Stimulated activated CD8-positive, alpha-beta memory T cell treated with anti-CD3 and anti-CD28 coated beads, Interleukin-15, amount 100 ng/mL, for 1 hour (primary cell): Measurements from ENCODE around the gene SLC25A26.

Source experiments
- DNase-seq: peaks from one replicate; pipeline ENCODE4 v3.0.0-alpha.2; 2020; ENCODE audit warnings: low read depth

SLC25A26 gene

GRCh38 chr3:66326340-66326739 lies 105.5 kb downstream of the SLC25A26 start:
- no peak for DNase-seq

GRCh38 chr3:66335671-66336070 lies 114.9 kb downstream of the SLC25A26 start:
- DNase-seq: no peak

- DNase-seq: no peak
Measured at GRCh38 chr3:66336333-66336766, 115.5 kb downstream of the SLC25A26 start.

GRCh38 chr3:66338927-66339326 lies 118.1 kb downstream of the SLC25A26 start:
- DNase-seq: no peak

DNA sequence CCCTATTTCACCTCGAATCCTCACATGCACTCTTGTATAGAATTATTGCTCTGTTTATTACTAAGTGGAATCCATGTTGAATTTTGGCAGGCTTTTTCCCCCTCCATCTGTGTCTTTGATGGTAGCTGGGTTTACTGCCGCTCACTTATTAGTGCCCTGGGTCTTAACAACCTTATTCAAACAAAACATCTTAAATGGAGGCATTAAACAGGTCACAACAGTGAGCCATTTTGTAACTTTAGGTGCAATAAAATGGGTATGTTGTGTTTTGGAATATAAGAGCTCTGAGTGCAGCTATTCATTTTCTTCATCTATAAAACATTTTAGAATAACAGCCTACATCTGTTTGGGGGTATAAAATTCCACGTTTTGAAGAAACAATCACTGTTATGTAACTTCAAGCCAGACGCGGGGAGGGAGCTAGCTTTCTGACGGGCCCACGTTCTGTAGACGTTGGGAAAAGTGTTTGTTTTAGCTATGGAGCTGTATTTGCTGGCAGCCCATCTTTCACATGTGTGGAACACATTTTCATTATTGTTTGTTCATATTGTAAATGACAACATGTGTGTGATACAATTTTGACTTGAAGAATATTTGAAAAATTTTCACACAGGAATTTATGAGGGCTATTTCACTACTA lies 122.0 kb downstream of the SLC25A26 start:
- DNase-seq: no peak

DNA sequence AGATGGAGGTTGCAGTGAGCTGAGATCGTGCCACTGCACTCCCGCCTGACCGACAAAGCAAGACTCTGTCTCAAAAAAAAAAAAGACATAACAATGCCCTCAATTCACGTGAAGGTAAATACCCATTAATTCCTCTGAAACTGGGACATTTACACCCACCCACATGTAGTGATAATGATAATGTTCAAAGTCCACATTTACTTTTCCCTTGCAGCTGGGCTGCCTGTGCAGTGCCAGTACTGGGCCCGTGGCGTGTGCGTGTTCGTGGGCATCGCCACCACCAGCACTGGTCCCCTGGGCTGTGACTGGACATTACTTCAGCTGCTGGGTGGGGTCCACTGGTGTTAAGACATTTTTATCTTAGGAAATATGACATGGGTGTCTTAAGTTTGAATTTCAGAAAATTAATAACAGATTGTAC lies 123.6 kb downstream of the SLC25A26 start:
- no peak for DNase-seq

GRCh38 chr3:66344848-66345578 lies 124.2 kb downstream of the SLC25A26 start:
- DNase-seq: no peak

DNA sequence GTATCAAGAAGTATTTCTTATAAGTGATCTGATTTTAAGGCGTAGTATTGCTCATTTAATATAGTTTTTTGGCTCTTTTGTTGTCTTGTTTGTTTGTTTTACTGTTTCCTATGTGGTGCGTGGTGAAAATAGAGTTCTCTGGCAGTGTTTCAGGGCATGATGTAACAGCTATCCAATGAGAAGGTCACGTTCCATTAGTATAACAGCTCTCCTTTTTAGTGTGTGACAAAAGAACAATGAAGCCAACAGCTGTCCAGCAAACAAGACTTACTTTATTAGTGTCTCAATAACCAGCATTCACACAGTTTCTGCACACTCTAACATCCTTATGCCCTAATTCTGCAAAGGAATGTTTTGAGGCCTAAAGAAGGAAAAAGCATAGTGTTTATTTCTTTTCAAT lies 127.9 kb downstream of the SLC25A26 start:
- no peak for DNase-seq

DNA sequence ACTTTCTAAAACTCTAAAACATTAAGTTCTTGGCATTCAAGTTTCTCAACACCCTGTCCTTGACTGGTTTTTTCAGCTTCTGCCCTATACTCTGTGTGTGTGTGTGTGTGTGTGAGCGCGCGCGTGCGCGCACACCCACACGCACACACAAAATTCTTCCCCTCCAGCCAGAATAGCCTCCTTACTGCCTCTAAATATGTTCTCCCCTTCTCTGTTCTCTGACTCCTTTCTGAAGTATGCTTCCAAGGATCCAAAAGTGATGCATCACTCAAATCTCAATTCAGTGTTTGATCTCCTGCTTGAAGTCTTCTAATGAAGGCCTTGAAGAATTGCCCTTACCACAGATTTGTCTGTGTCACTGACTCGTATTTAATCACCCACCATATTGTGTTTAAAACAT lies 129.8 kb downstream of the SLC25A26 start:
- no peak for DNase-seq

DNA sequence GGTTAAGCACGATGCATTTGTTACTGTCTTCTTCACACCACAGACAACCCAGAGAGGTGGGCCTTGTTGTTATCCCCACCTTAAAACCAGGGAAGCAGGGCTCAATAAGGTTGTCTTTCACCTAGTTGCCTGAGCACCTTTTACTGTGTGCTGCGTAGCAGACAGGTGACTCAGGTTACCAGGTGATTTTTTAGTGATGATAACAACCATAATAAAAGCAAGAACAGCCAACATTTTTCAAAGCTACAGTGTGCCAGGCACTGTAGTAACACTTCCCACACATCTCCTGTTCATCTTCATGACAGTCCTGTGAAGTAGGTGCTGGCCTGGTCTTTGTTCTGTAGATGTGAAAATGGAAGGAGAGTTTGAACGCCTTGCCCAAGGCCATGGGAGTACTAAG lies 132.2 kb downstream of the SLC25A26 start:
- DNase-seq: no peak

- DNase-seq: no peak
Measured at GRCh38 chr3:66353530-66353929, 132.7 kb downstream of the SLC25A26 start.

DNA sequence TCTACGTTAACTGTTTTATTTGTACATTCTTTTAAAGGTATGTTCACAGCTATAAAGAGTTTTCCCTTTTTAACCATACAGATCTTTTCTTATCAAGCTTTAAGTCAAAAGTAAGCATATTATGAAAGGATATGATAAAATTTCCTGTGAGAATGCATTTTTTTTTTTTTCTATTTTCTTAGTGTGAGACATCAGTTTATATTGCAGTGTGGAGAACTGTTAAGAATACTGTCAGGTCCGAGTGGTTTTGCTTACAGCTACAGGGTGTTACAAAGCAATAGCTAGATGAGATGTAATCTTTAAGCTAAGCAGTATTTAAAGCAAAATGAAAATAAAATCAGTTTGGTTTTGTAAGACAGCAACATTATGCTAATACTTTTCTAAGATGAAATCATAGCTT lies 133.2 kb downstream of the SLC25A26 start:
- no peak for DNase-seq

- DNase-seq: no peak
Measured at GRCh38 chr3:66355394-66355793, 134.6 kb downstream of the SLC25A26 start.

- no peak for DNase-seq
Measured at GRCh38 chr3:66355997-66356396, 135.2 kb downstream of the SLC25A26 start.

- DNase-seq: no peak
Measured at GRCh38 chr3:66361356-66361755, 140.6 kb downstream of the SLC25A26 start.

DNA sequence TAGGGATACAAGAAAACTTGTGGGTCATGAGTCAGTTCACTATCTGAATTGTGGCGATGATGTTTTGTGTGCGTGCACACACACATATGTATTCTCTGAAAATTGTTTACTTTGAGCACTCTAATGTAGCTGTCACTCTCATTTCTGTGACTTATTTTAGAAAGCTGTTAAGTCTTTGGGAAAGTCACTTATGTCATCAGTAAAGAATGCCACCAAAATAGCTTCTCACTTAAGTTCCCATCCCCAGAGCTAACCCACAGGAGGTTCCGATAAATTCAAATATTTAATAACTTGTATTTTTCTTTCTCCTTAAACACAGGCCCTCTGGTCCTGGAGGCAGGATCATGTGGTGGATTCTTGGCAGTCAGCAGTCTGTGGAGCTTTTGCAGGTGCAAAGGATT lies 141.7 kb downstream of the SLC25A26 start:
- DNase-seq: no peak

DNA sequence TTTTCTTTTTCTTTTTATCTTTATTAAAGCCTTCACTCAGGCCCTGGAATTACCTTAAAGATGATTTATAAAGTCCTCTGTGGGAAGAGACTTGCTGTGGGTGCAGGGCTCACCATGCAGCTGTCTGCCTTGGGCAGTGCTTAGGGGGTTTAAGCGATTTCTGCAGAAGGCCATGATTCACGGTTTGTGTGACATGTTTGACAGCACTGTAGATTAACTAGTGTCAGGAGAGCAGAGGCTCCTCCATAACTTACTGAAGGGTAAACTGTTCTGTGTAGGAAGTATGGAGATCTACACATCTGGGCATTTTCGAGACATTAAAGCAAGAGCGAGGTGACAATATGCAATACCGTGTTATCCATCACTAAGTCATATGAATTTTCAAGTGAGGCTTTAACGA lies 142.3 kb downstream of the SLC25A26 start:
- no peak for DNase-seq

DNA sequence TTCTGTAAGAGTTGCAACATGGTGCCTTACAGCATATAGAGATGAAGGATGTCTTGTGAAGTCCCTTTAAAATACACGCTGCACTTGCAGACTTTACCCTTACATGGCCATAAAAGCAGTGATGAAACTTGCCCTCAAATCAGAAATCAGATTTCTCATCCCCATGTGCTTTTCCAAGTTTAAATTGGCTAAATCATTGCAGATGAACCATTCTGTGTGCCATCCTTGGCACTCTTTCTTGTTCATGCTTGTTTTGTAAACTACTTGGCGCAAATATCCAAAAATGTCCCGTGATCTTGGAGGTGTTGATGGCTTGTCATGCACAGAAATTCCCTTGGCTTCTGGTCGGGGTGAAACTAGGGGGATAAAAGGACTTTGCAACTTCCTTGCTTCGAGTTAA lies 144.3 kb downstream of the SLC25A26 start:
- no peak for DNase-seq

- DNase-seq: no peak
Measured at GRCh38 chr3:66366747-66367146, 145.9 kb downstream of the SLC25A26 start.

DNA sequence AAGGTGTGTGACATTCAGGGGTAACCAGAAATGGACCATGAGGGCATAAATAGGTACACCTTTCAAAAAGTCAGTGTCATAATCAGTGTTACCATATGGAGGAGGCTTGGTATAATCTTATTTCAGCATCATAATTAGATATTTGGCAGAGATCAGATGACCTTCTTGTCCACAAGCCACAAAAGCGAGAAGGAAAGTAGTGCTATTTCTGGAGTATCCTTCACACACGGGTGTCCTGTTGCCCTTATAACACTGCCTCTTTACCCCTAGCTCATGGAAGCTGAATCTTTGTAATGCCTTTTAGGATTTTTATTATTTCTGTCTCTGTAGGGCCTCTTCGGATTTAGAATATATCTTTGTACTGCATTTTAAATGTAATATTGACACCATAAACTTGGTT lies 147.2 kb downstream of the SLC25A26 start:
- no peak for DNase-seq

GRCh38 chr3:66370179-66370578 lies 149.4 kb downstream of the SLC25A26 start:
- DNase-seq: no peak

DNA sequence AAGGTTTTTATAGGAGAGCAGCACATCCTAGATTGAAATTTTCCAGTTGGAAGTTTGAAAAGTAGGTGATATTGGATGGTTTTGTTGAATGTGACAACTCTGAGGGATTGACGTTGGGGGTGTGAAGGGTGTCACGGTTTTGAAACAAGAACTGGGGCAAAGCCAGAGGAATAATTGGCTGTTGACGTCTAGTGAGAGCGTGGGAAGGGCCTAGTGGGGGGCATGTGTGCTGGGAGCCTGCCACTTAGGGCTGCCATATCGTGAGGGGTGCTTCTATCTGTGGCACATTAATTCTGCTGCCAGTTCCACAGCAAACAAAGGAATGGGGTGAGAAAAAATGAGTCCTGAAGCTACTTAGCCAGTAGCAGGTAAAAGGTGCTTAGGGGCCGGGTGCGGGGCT lies 150.6 kb downstream of the SLC25A26 start:
- no peak for DNase-seq

GRCh38 chr3:66372681-66373350 lies 152.0 kb downstream of the SLC25A26 start:
- DNase-seq: no peak
